Esophagus mucosa (tissue), 1 donor: ENCODE measurements around the gene EP300. TPM values are rescaled to one million over a fixed set of nuclear protein-coding genes. Genes with fewer than 3 reads are reported as not detected.
"Not testable (repeated sequence)": the region's sequence is repeated elsewhere in the genome, so short reads cannot be mapped to it uniquely, and the experiment has no call there.

ENCODE experiments used
- ATAC-seq: fragments of 200-7000 bp; cut with Tn5 transposase; one replicate; pipeline ENCODE4 v1.9.1; 2020
- total RNA-seq: library from RNA; stranded (reverse); gene quantifications from one replicate; pipeline ENCODE4 v1.2.4, GENCODE V29; 2023
- donor health status: DM: yes; HTN: yes; CAD: no.

Gene EP300
- total RNA-seq, 1 donor from 2014 or later, result 40.6 TPM

DNA sequence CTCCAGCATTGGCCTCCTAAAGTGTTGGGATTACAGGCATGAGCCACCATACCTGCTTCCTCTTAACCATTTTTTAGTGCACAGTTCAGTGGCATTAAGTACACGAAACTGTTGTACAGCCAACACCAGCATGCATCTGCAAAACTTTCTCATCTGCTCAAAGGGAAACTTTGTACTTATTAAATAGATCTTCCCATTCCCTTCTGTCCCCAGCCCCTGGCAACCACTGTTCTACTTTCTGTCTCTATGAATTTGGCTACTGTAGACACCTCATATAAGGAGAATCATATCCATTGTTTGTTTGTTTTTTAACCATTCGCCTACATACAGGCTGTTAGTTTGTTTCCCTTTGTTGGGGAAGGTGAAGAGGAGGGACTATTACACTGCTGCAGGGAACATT, 6.5 kb upstream of the EP300 start:
- no peak for ATAC-seq

GRCh38 chr22:41091132-41092022, 1.0 kb upstream of the EP300 start:
- ATAC-seq, result peak; percentile 99

DNA sequence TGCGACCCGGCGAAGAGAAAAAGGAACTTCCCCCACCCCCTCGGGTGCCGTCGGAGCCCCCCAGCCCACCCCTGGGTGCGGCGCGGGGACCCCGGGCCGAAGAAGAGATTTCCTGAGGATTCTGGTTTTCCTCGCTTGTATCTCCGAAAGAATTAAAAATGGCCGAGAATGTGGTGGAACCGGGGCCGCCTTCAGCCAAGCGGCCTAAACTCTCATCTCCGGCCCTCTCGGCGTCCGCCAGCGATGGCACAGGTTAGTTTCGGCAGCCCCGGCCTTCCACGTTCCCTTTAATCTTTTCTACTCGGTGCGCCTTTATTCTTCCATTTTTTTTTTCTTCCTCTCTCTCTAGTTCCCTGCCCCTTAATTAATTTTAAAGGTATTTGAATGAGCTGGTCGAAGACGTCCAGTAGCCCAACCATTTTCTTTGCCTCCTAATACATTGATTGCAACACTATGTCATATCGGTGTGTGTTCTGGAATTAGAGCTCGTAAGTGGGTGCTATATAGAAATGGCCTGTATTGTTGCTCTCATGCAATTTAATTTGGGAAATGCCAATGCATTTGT, 537 bp downstream of the EP300 start:
- no peak for ATAC-seq

GRCh38 chr22:41094041-41094593, 1.7 kb downstream of the EP300 start:
- no peak for ATAC-seq

DNA sequence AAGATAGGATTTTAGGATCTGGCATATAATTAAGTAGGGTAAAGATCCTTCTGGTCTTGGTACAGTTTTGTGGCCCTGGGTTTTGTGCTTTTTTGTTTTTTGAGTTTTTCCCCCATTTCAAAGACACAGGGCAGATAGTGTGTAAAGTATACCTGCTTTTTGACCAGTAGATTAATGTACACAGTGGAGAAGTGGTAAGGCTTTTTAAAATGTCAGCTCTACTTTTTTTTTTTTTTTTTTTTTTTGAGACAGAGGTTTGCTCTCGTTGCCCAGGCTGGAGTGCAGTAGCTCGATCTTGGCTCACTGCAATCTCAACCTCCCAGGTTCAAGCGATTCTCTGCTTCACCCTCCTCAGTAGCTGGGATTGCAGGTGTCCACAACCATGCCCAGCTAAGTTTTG, 4.0 kb downstream of the EP300 start:
- ATAC-seq, result no peak

DNA sequence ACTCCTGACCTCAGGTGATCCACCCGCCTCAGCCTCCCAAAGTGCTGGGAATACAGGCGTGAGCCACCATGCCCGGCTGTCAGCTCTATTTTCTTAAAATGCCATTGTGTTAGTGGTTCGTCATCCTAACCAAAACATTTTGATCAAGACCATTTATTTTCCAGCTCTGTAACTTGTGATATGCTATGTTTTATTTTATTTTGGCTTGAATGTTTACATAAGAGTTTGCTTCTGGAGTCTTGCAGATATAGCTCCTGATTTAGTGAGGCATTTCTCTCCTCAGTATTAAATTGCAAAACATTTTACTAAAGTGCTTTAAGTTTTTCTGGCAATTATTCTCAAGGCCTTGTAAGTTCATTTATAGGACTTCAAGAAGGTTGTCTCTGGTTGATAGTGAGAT, 4.4 kb downstream of the EP300 start:
- no peak for ATAC-seq

GRCh38 chr22:41099036-41099435, 6.6 kb downstream of the EP300 start:
- ATAC-seq, result no peak

GRCh38 chr22:41106122-41106968, 14.0 kb downstream of the EP300 start:
- no peak for ATAC-seq

DNA sequence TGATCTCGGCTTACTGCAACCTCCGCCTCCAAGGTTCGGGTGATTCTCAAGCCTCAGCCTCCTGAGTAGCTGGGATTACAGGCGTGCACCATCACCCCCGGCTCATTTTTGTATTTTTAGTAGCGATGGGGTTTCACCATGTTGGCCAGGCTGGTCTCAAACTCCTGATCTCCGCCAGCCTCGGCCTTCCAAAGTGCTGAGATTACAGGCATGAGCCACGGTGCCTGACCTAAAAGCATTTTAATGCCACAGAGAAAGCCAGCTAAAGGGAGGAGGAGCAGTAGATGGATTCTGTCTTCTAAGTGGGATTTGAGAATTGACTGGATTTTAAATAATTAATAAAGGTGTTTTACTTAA, 14.6 kb downstream of the EP300 start:
- ATAC-seq, result not testable (repeated sequence)

- ATAC-seq, result no peak
These were observed 18.6 kb downstream of the EP300 start for GRCh38 chr22:41110968-41111367.

DNA sequence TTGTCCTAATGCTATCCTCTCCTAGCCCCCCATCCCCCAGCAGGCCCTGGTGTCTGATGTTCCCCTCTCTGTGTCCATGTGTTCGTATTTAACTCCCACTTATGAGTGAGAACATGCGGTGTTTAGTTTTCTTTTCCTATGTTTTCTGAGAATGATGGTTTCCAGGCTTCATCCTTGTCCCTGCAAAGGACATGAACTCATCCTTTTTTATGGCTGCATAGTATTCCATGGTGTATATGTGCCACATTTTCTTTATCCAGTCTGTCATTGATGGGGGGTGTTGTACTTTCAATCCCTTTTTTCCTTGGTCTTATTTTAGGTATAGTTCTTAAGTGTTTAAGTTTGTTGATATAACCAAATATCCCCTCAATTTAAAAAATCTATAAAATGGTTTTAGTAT, 23.9 kb downstream of the EP300 start:
- ATAC-seq, result no peak

GRCh38 chr22:41117127-41117965, 25.0 kb downstream of the EP300 start:
- ATAC-seq, result no peak

GRCh38 chr22:41123151-41123550, 30.8 kb downstream of the EP300 start:
- ATAC-seq, result no peak

GRCh38 chr22:41124086-41124485, 31.7 kb downstream of the EP300 start:
- ATAC-seq, result no peak

GRCh38 chr22:41127451-41127850, 35.1 kb downstream of the EP300 start:
- no peak for ATAC-seq

GRCh38 chr22:41128606-41129005, 36.2 kb downstream of the EP300 start:
- ATAC-seq, result no peak

DNA sequence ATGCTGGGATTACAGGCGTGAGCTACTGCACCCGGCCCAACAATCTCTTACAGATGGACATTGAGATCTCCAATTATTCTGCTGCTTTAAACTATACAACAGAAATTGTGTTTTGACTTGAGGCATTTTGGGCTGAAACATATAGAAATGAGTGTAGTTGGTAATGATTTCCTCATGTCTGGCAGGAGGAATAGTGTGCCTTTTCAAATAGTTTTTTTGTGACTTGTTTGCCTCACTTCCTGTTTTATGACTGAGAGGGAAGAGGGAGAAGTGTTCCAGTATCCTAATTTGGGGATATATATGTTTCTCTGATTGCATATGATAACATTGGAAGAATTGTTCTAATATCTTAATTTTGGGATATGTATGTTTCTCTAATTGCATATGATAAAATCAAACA, 40.2 kb downstream of the EP300 start:
- ATAC-seq, result no peak

- no peak for ATAC-seq
These were observed 48.1 kb downstream of the EP300 start for GRCh38 chr22:41140365-41140957.

- not testable (repeated sequence) for ATAC-seq
These were observed 53.5 kb downstream of the EP300 start for GRCh38 chr22:41145921-41146320.

GRCh38 chr22:41146573-41146972, 54.2 kb downstream of the EP300 start:
- no peak for ATAC-seq

- no peak for ATAC-seq
These were observed 55.3 kb downstream of the EP300 start for GRCh38 chr22:41147722-41148121.

DNA sequence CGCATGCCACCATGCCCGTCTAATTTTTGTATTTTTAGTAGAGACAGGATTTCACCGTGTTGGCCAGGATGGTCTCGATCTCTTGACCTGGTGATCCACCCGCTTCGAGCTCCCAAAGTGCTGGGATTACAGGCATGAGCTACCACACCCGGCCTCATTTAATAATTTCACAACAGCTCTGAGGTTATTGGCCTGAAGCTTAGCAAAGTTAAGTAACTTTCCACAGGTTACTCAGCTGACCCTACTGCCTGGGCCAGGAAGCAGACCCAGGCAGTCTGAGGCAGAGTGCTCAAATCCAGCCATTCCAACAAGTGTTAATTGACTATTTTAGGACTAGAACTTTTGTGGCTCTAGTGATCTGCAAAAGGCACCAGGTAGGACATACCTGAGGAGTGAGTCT, 60.5 kb downstream of the EP300 start:
- ATAC-seq, result no peak
